ENCODE measurements around the gene KXD1.
"Not testable (repeated sequence)": the region's sequence is repeated elsewhere in the genome, so short reads cannot be mapped to it uniquely, and the experiment has no call there.

The KXD1 gene

GRCh38 chr19:18557411-18558201 lies at the start of gene KXD1:
Gene KXD1, plus strand, starts transcription at chr19:18557870. Its CDS starts 4,187 bp downstream, at chr19:18562057.
- DNase-seq (ENCODE audit: low spot score) = peak; percentile 96

- no peak for DNase-seq (ENCODE audit: low spot score)
Measured at GRCh38 chr19:18508585-18508984, 49.1 kb upstream of the KXD1 start.

GRCh38 chr19:18510216-18510615 lies 47.5 kb upstream of the KXD1 start:
- DNase-seq (ENCODE audit: low spot score) = no peak

- no peak for DNase-seq (ENCODE audit: low spot score)
Measured at GRCh38 chr19:18513868-18514267, 43.8 kb upstream of the KXD1 start.

- no peak for DNase-seq (ENCODE audit: low spot score)
Measured at GRCh38 chr19:18514800-18515682, 42.6 kb upstream of the KXD1 start.

- DNase-seq (ENCODE audit: low spot score) = no peak
Measured at GRCh38 chr19:18515959-18516358, 41.7 kb upstream of the KXD1 start.

GRCh38 chr19:18517606-18518005 lies 40.1 kb upstream of the KXD1 start:
- DNase-seq (ENCODE audit: low spot score) = no peak

GRCh38 chr19:18518639-18519038 lies 39.0 kb upstream of the KXD1 start:
- no peak for DNase-seq (ENCODE audit: low spot score)

- DNase-seq (ENCODE audit: low spot score) = no peak
Measured at GRCh38 chr19:18519962-18520847, 37.5 kb upstream of the KXD1 start.

- DNase-seq (ENCODE audit: low spot score) = no peak
Measured at GRCh38 chr19:18520848-18521691, 36.6 kb upstream of the KXD1 start.

- DNase-seq (ENCODE audit: low spot score) = no peak
Measured at GRCh38 chr19:18521692-18522123, 36.0 kb upstream of the KXD1 start, which contains the start of gene ELL. Gene ELL, minus strand, starts transcription at chr19:18522070. Its CDS starts 15 bp downstream, at chr19:18522055.

GRCh38 chr19:18522124-18522861 lies 35.4 kb upstream of the KXD1 start:
- DNase-seq (ENCODE audit: low spot score) = peak; percentile 100

- not testable (repeated sequence) for DNase-seq (ENCODE audit: low spot score)
Measured at GRCh38 chr19:18522862-18523440, 34.7 kb upstream of the KXD1 start.

- no peak for DNase-seq (ENCODE audit: low spot score)
Measured at GRCh38 chr19:18523841-18524240, 33.8 kb upstream of the KXD1 start.

- no peak for DNase-seq (ENCODE audit: low spot score)
Measured at GRCh38 chr19:18526316-18526715, 31.4 kb upstream of the KXD1 start.

- DNase-seq (ENCODE audit: low spot score) = no peak
Measured at GRCh38 chr19:18529782-18530181, 27.9 kb upstream of the KXD1 start.

- no peak for DNase-seq (ENCODE audit: low spot score)
Measured at GRCh38 chr19:18531485-18531884, 26.2 kb upstream of the KXD1 start.

GRCh38 chr19:18532168-18532890 lies 25.3 kb upstream of the KXD1 start:
- DNase-seq (ENCODE audit: low spot score) = no peak

GRCh38 chr19:18533058-18533457 lies 24.6 kb upstream of the KXD1 start:
- no peak for DNase-seq (ENCODE audit: low spot score)

Measured in COLO829 (cell line).